Motor neuron (in vitro differentiated cells): ENCODE results near the gene CDH4. TPM values are rescaled to one million over a fixed set of nuclear protein-coding genes. Genes with fewer than 3 reads are reported as not detected.
A peak's percentile ranks its signal among the peaks of the same experiment; 100 is the strongest.

Source experiments
- ATAC-seq, 8 experiments: fragments of 200-7000 bp; cut with Tn5 transposase; replicated peaks in 6 of 8; 2 replicates each; pipeline ENCODE4 v1.8.0; 2021; ENCODE audit warnings: mild to moderate bottlenecking in 8 of 8, moderate library complexity in 8 of 8
- H3K27ac ChIP-seq, 2 donors: fragments of 250-450 bp; sonication (Bioruptor Pico); 2 replicates each; pipeline ENCODE4 v1.9.0; 2021; ENCODE audit warnings: antibody characterized with exemption in 2 of 2, mild to moderate bottlenecking in 2 of 2, moderate library complexity in 1 of 2
- H3K4me1 ChIP-seq, 2 donors: fragments of 250-450 bp; sonication (Bioruptor Pico); replicated peaks in 1 of 2; 2 replicates each; pipeline ENCODE4 v1.6.1; 2021; ENCODE audit warnings: antibody characterized with exemption in 2 of 2, mild to moderate bottlenecking in 2 of 2, moderate library complexity in 1 of 2
- H3K4me3 ChIP-seq, 5 donors: fragments of 250-450 bp; sonication (Bioruptor Pico); 2 replicates each; pipeline ENCODE4 v1.9.0; 2021; ENCODE audit warnings: antibody characterized with exemption in 5 of 5, mild to moderate bottlenecking in 5 of 5, moderate library complexity in 4 of 5
- WGBS, 10 experiments: fragments of 450-650 bp; shearing (Covaris generic); methylation state at CpG; one replicate each; pipeline ENCODE4 v1.0.0; 2022; 5-methylcytosine and 5-hydroxymethylcytosine counted together
- in situ Hi-C, 9 experiments: fragments of 400-800 bp; cut with MboI; loops; one replicate each; pipeline ENCODE4 v1.15.0; 2021; ENCODE audit warnings: low sequenced_read_pairs in 9 of 9, low pct_unique_long_range_greater_than_20kb in 2 of 9; ENCODE audit not compliant: unreplicated experiment in 9 of 9
- total RNA-seq, 8 experiments: library from RNA; unstranded; fragments of 300-600 nt; gene quantifications; 2 replicates each; pipeline versions ENCODE4 v1.2.3 to v1.2.4, GENCODE V29; 2022

The CDH4 gene
- total RNA-seq, 8 experiments from 2014 or later, result 2.4 to 41.6 (median 12.9) TPM

- Histone ChIP-seq H3K4me3 (no peak overlapping the region), H3K27ac (no peak overlapping the region), H3K4me1 (peaks cover 51 to 70% of the 10 kb centered on the region in 2 donors)
- no peak for ATAC-seq
- in situ Hi-C loops, result no loop called here
- 24 to 92% (median 83%) methylated on average over 1 to 11 of the region's 17 CpGs; no CpG with 5 or more reads in 4 of the 10 experiments for WGBS, 10 experiments
These were observed 267.4 kb downstream of the CDH4 start for GRCh38 chr20:61519488-61519887.

DNA sequence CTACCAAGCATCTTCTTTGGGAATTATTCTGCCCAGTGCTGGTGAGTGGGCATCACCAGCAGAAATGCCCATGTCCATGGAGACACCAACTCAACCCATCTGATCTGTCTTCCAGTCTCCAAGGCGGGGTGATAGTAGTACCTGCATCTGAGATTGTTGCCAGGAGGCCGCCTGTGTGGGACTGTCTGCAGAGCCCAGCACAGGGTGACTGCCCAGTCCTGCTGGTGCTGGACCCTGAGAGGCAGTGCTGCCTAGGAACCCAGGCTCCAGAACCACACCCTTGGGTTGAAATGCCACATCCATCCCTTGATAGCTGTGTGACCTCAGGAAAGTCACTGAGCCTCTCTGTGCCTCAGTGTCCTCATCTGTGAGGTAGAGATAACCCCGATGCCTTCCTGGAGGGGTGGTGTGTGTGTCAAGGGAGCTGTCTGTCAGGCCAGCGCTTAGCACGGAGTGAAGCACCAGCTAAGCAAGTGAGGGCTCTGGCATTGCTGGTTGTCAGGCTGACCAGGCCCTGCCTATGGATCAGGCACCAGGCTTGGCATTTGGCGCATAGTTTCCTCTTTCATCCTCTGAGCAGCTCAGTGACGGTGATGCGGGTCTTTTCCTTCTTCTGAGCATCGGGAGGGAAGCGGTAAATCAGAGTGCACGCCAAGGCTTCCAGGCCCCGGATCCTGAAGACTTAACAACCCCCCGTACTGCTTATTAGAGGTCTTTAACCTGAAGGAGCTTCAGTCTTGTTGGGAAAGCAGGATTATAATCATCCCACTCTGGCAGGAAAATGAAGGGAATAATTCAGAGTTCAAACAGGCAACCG lies 268.2 kb downstream of the CDH4 start:
- Histone ChIP-seq H3K4me1 (peaks cover 47 to 66% of the 10 kb centered on the region in 2 donors), H3K4me3 (no peak overlapping the region), H3K27ac (peak overlapping the region; percentile 7 to 36)
- in situ Hi-C loops, result no loop called here
- ATAC-seq, result no peak
- WGBS, 10 experiments, result 20 to 100% (median 84%) methylated on average over 1 to 8 of the region's 14 CpGs; no CpG with 5 or more reads in 2 of the 10 experiments

- Histone ChIP-seq H3K4me1 (peaks cover 45 to 66% of the 10 kb centered on the region in 2 donors), H3K4me3 (no peak overlapping the region), H3K27ac (peak overlapping the region; percentile 9 to 36)
- 0 to 79% (median 33%) methylated on average over 1 to 11 of the region's 14 CpGs; no CpG with 5 or more reads in 1 of the 10 experiments for WGBS, 10 experiments
- in situ Hi-C loops, result no loop called here
- ATAC-seq, result peak in 7 of 8 experiments; percentile 65 to 80 (median 70)
These were observed 268.9 kb downstream of the CDH4 start for GRCh38 chr20:61520893-61521460.

GRCh38 chr20:61521687-61522420 lies 269.8 kb downstream of the CDH4 start:
- in situ Hi-C loops, result no loop called here
- Histone ChIP-seq H3K27ac (peak overlapping the region; percentile 29 to 36), H3K4me1 (peaks cover 36 to 58% of the 10 kb centered on the region in 2 donors), H3K4me3 (no peak overlapping the region)
- ATAC-seq, result peak in 5 of 8 experiments; percentile 5 to 52 (median 36)
- WGBS, 10 experiments, result 29 to 100% (median 80%) methylated on average over 1 to 12 of the region's 25 CpGs; no CpG with 5 or more reads in 3 of the 10 experiments

DNA sequence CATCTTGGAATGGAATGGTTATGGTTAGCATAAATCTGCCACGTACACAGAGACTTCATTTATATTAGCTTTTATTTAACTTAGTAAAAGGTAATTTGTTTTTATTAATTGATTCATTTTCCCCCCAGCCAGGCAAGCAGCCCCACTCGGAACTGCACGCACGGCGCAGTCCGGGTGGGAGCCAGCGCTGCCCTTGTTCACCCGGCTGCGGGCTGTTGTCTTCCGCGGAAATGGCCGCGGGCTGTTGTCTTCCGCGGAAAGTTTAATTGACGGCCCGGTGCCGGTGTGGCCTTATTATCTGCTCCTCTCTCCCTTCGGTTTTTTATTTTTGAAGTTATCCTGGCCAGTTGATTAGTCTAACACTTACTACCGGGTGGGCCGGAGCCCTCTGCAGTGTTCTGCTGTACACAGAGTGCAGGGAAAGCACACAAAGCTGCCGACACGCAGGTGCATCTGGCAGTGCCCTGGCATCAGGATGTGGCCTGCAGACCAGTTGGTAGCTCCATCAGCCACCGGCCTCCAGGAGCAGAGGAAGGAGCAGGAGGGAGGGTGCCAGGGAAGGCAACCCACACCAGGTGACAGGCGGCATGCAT lies 270.5 kb downstream of the CDH4 start:
- Histone ChIP-seq H3K27ac (peak overlapping the region in 1 of 2 donors; percentile 9), H3K4me3 (no peak overlapping the region), H3K4me1 (peaks cover 29 to 52% of the 10 kb centered on the region in 2 donors)
- ATAC-seq, result peak in 3 of 8 experiments; percentile 2 to 38 (median 6)
- in situ Hi-C loops, result no loop called here
- WGBS, 10 experiments, result 56 to 100% (median 91%) methylated on average over 1 to 9 of the region's 25 CpGs; no CpG with 5 or more reads in 2 of the 10 experiments

DNA sequence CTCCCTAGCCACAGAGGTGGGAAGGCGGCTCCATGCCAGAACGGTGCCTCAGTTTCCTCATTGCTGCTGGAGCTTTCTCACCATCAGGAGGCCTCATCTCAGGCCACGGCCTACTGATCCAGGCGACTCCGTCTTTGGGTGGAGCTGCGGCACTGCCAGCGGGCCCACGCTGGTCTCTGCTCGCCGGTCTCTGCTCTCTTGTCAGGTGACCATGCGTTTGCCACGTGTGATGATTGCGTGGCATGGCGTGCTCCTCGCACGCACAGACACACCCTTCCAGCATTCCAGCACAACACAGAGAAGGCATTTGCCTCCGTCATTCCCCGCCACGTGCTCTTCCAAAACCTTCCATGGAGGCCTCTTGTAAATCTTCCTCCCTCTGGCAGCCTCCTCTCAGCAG lies 271.1 kb downstream of the CDH4 start:
- in situ Hi-C loops, result no loop called here
- no peak for ATAC-seq
- peaks cover 27 to 48% of the 10 kb centered on the region in 2 donors for H3K4me1 ChIP-seq
- WGBS, 10 experiments, result 90 to 100% (median 97%) methylated on average over 2 to 9 of the region's 19 CpGs; no CpG with 5 or more reads in 5 of the 10 experiments
- no peak overlapping the region for H3K4me3 ChIP-seq
- peak overlapping the region in 1 of 2 donors; percentile 9 for H3K27ac ChIP-seq

- WGBS, 10 experiments, result 0 to 100% (median 71%) methylated on average over 1 to 9 of the region's 13 CpGs; no CpG with 5 or more reads in 2 of the 10 experiments
- in situ Hi-C loops, result no loop called here
These were observed 273.0 kb downstream of the CDH4 start for GRCh38 chr20:61524951-61525666.

DNA sequence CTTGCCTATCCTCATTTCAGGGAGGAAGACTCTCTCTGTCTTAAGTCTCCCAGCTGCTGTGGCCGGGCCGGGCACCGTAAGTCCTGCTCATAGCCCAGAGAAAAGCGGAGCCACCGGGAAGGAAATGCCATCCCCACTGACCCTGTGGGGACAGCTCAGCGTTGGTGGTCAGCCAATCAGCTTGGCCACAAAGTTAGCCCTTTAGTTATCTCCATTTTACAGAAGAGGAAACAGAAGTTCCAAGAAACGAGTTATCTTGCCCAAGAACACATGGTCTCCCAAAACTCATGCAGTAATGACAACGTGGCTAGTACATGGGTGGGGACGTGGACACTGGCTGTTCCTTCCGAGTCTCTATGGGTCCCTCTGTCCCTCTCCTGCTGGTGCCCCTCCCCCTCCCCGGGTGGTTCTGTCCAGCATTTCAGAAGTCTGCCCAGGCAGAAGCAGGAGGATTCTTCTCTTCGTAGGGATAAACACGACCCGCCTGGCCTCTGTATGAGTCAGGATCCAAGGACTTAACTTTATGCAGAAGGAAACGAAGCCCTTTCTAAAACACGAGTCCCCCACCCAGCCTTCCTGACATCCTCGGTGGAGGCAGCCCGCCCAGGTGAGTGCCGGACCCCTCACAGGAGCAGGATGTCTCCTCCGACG lies 273.8 kb downstream of the CDH4 start:
- Histone ChIP-seq H3K4me3 (no peak overlapping the region), H3K27ac (no peak overlapping the region), H3K4me1 (peaks cover 28 to 41% of the 10 kb centered on the region in 2 donors)
- 0 to 90% (median 51%) methylated on average over 1 to 9 of the region's 21 CpGs; no CpG with 5 or more reads in 2 of the 10 experiments for WGBS, 10 experiments
- in situ Hi-C loops, result no loop called here
- ATAC-seq, result no peak

More at GRCh38 chr20:61524951-61525666, 273.0 kb downstream of the CDH4 start:
- Histone ChIP-seq H3K4me3 (no peak overlapping the region), H3K4me1 (peaks cover 27 to 49% of the 10 kb centered on the region in 2 donors), H3K27ac (no peak overlapping the region)
- peak in 1 of 8 experiments; percentile 9 for ATAC-seq

- Histone ChIP-seq H3K27ac (no peak overlapping the region), H3K4me1 (peaks cover 23 to 37% of the 10 kb centered on the region in 2 donors), H3K4me3 (no peak overlapping the region)
- in situ Hi-C loops, result no loop called here
- ATAC-seq, result no peak
- WGBS, 10 experiments, result 46 to 100% (median 95%) methylated on average over 2 to 13 of the region's 13 CpGs; no CpG with 5 or more reads in 2 of the 10 experiments
These were observed 274.8 kb downstream of the CDH4 start for GRCh38 chr20:61526907-61527306.

DNA sequence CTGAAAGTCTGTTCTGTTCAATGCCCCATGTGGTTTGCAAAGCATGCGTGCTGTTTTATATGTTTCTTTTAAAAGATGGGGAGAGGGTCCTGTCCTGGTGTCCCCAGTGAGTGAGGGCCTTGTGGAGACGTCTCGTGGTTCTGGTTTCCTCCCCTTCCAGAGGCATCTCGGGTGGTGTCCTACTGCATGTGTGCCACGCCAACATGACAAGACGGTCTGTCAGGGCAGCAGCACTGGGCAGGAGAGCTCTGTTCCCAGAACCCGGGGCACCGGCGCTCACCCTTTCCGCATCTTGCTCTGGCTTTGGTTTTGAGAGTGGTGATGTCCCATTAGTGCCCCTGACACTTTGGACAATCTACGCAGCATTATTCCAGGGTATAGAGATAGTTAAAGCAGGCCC lies 275.6 kb downstream of the CDH4 start:
- Histone ChIP-seq H3K4me1 (peaks cover 24 to 32% of the 10 kb centered on the region in 2 donors), H3K4me3 (no peak overlapping the region), H3K27ac (no peak overlapping the region)
- ATAC-seq, result no peak
- 13 to 100% (median 94%) methylated on average over 1 to 8 of the region's 11 CpGs; no CpG with 5 or more reads in 4 of the 10 experiments for WGBS, 10 experiments
- in situ Hi-C loops, result no loop called here

- 38 to 94% (median 79%) methylated on average over 4 to 9 of the region's 9 CpGs for WGBS, 10 experiments
- Histone ChIP-seq H3K4me1 (peaks cover 27 to 31% of the 10 kb centered on the region in 2 donors), H3K4me3 (no peak overlapping the region), H3K27ac (no peak overlapping the region)
- ATAC-seq, result no peak
- in situ Hi-C loops, result no loop called here
These were observed 276.5 kb downstream of the CDH4 start for GRCh38 chr20:61528591-61528990.
